Activated naive CD4-positive, alpha-beta T cell treated with anti-CD3 and anti-CD28 coated beads, Interleukin-2, amount 50 U/mL, for 24 hours (primary cell): ENCODE results near the gene POLR2C.

Source experiments
- H3K27ac Mint-ChIP-seq: one replicate; pipeline ENCODE4 v1.8.0; 2021; ENCODE audit warnings: mild to moderate bottlenecking, mixed read lengths
- H3K27me3 Mint-ChIP-seq: one replicate; pipeline ENCODE4 v1.8.0; 2021; ENCODE audit warnings: mixed read lengths
- H3K36me3 Mint-ChIP-seq: one replicate; pipeline ENCODE4 v1.8.0; 2021; ENCODE audit warnings: mixed read lengths
- H3K4me1 Mint-ChIP-seq: one replicate; pipeline ENCODE4 v1.8.0; 2021; ENCODE audit warnings: mixed read lengths
- H3K4me3 Mint-ChIP-seq: one replicate; pipeline ENCODE4 v1.8.0; 2021; ENCODE audit warnings: mild to moderate bottlenecking, mixed read lengths
- H3K9me3 Mint-ChIP-seq: one replicate; pipeline ENCODE4 v1.8.0; 2021; ENCODE audit warnings: mixed read lengths

POLR2C gene

GRCh38 chr16:57472665-57473060 lies 10.2 kb downstream of the POLR2C start:
- Mint-ChIP-seq H3K36me3 (peaks cover 5% of the 10 kb centered on the region), H3K27me3 (no peaks in the 10 kb centered on the region), H3K27ac (no peak overlapping the region)

GRCh38 chr16:57473176-57473840 lies 10.8 kb downstream of the POLR2C start:
- Mint-ChIP-seq H3K27me3 (no peaks in the 10 kb centered on the region), H3K27ac (no peak overlapping the region), H3K36me3 (peaks cover 4% of the 10 kb centered on the region), H3K4me3 (no peak overlapping the region), H3K9me3 (no peaks in the 10 kb centered on the region), H3K4me1 (peaks cover 12% of the 10 kb centered on the region)

More at GRCh38 chr16:57472665-57473060, 10.2 kb downstream of the POLR2C start:
- Mint-ChIP-seq H3K9me3 (no peaks in the 10 kb centered on the region), H3K4me1 (peaks cover 12% of the 10 kb centered on the region), H3K4me3 (no peak overlapping the region)

GRCh38 chr16:57473906-57474305 lies 11.4 kb downstream of the POLR2C start:
- no peaks in the 10 kb centered on the region for H3K9me3 Mint-ChIP-seq
- no peak overlapping the region for H3K27ac Mint-ChIP-seq
- H3K4me1 Mint-ChIP-seq: peaks cover 15% of the 10 kb centered on the region
- H3K36me3 Mint-ChIP-seq: peaks cover 6% of the 10 kb centered on the region
- H3K27me3 Mint-ChIP-seq: no peaks in the 10 kb centered on the region
- no peak overlapping the region for H3K4me3 Mint-ChIP-seq

- Mint-ChIP-seq H3K36me3 (peaks cover 6% of the 10 kb centered on the region), H3K27me3 (no peaks in the 10 kb centered on the region), H3K9me3 (no peaks in the 10 kb centered on the region), H3K4me3 (no peak overlapping the region), H3K27ac (no peak overlapping the region), H3K4me1 (peaks cover 15% of the 10 kb centered on the region)
Observed at GRCh38 chr16:57474671-57475661, 12.5 kb downstream of the POLR2C start.

GRCh38 chr16:57475711-57476339 lies 13.3 kb downstream of the POLR2C start:
- peaks cover 15% of the 10 kb centered on the region for H3K4me1 Mint-ChIP-seq
- H3K4me3 Mint-ChIP-seq: no peak overlapping the region
- peaks cover 6% of the 10 kb centered on the region for H3K36me3 Mint-ChIP-seq
- H3K9me3 Mint-ChIP-seq: no peaks in the 10 kb centered on the region
- no peak overlapping the region for H3K27ac Mint-ChIP-seq
- H3K27me3 Mint-ChIP-seq: no peaks in the 10 kb centered on the region

- H3K4me3 Mint-ChIP-seq: no peak overlapping the region
- H3K36me3 Mint-ChIP-seq: peaks cover 6% of the 10 kb centered on the region
- no peak overlapping the region for H3K27ac Mint-ChIP-seq
- H3K4me1 Mint-ChIP-seq: peaks cover 15% of the 10 kb centered on the region
- no peaks in the 10 kb centered on the region for H3K27me3 Mint-ChIP-seq
- H3K9me3 Mint-ChIP-seq: no peaks in the 10 kb centered on the region
Observed at GRCh38 chr16:57476546-57477410, 14.3 kb downstream of the POLR2C start.

- peaks cover 11% of the 10 kb centered on the region for H3K4me1 Mint-ChIP-seq
- H3K36me3 Mint-ChIP-seq: peaks cover 2% of the 10 kb centered on the region
- no peaks in the 10 kb centered on the region for H3K9me3 Mint-ChIP-seq
- H3K27me3 Mint-ChIP-seq: no peaks in the 10 kb centered on the region
- no peak overlapping the region for H3K4me3 Mint-ChIP-seq
- no peak overlapping the region for H3K27ac Mint-ChIP-seq
Observed at GRCh38 chr16:57477531-57478202, 15.2 kb downstream of the POLR2C start.

GRCh38 chr16:57478396-57479204 lies 16.1 kb downstream of the POLR2C start:
- Mint-ChIP-seq H3K4me3 (no peak overlapping the region), H3K27me3 (no peaks in the 10 kb centered on the region), H3K4me1 (peaks cover 11% of the 10 kb centered on the region), H3K9me3 (no peaks in the 10 kb centered on the region), H3K27ac (no peak overlapping the region), H3K36me3 (peaks cover 2% of the 10 kb centered on the region)

GRCh38 chr16:57479205-57479975 lies 16.9 kb downstream of the POLR2C start:
- H3K27me3 Mint-ChIP-seq: no peaks in the 10 kb centered on the region
- peaks cover 11% of the 10 kb centered on the region for H3K4me1 Mint-ChIP-seq
- no peaks in the 10 kb centered on the region for H3K9me3 Mint-ChIP-seq
- peaks cover 2% of the 10 kb centered on the region for H3K36me3 Mint-ChIP-seq
- no peak overlapping the region for H3K4me3 Mint-ChIP-seq
- no peak overlapping the region for H3K27ac Mint-ChIP-seq

- Mint-ChIP-seq H3K27me3 (no peaks in the 10 kb centered on the region), H3K4me3 (no peak overlapping the region), H3K9me3 (no peaks in the 10 kb centered on the region), H3K4me1 (peaks cover 18% of the 10 kb centered on the region), H3K27ac (no peak overlapping the region), H3K36me3 (peaks cover 2% of the 10 kb centered on the region)
Observed at GRCh38 chr16:57479976-57480753, 17.7 kb downstream of the POLR2C start.

- Mint-ChIP-seq H3K4me3 (no peak overlapping the region), H3K27ac (no peak overlapping the region), H3K4me1 (peaks cover 24% of the 10 kb centered on the region), H3K36me3 (peaks cover 2% of the 10 kb centered on the region), H3K9me3 (no peaks in the 10 kb centered on the region), H3K27me3 (no peaks in the 10 kb centered on the region)
Observed at GRCh38 chr16:57480754-57481230, 18.3 kb downstream of the POLR2C start.

GRCh38 chr16:57481421-57481820 lies 18.9 kb downstream of the POLR2C start:
- H3K27me3 Mint-ChIP-seq: no peaks in the 10 kb centered on the region
- H3K4me3 Mint-ChIP-seq: no peak overlapping the region
- H3K9me3 Mint-ChIP-seq: no peaks in the 10 kb centered on the region
- no peak overlapping the region for H3K27ac Mint-ChIP-seq
- H3K4me1 Mint-ChIP-seq: peaks cover 21% of the 10 kb centered on the region
- H3K36me3 Mint-ChIP-seq: peaks cover 2% of the 10 kb centered on the region
